OCI-LY7 (cell line): ENCODE data around the gene RNGTT. TPM values are rescaled to one million over a fixed set of nuclear protein-coding genes. Genes with fewer than 3 reads are reported as not detected.
"Not testable (repeated sequence)": the region's sequence is repeated elsewhere in the genome, so short reads cannot be mapped to it uniquely, and the experiment has no call there.

Source experiments
- BruUV-seq: library from RNA; stranded (reverse); fragments of 400-500 nt; replicated peaks from 2 replicates; lab custom pipeline; 2021; lab: Mats Ljungman, UMichigan
- CTCF ChIA-PET: fragments of 300-600 bp; sonication (Branson Sonifier 250); formaldehyde crosslinking; loops from one replicate; lab custom pipeline; 2022; ENCODE audit warnings: antibody characterized with exemption; ENCODE audit not compliant: unreplicated experiment; lab: Charles Lee
- POLR2A ChIA-PET: fragments of 300-600 bp; sonication (Branson Sonifier 250); formaldehyde crosslinking; loops from one replicate; lab custom pipeline; 2022; ENCODE audit warnings: antibody characterized with exemption; lab: Charles Lee
- DNase-seq: peaks from one replicate; pipeline ENCODE4 v3.0.0-alpha.2; 2015; ENCODE audit warnings: low spot score
- H2AFZ ChIP-seq: fragments of 200-600 bp; sonication (generic), shearing (Covaris generic); 2 replicates; pipeline ENCODE4 v1.6.1; 2014; ENCODE audit warnings: mild to moderate bottlenecking, antibody characterized with exemption, low read length, moderate library complexity
- H3K27ac ChIP-seq: fragments of 200-600 bp; sonication (generic); 2 replicates; pipeline ENCODE4 v1.5.1; 2014; ENCODE audit warnings: mixed run types, low read depth, mild to moderate bottlenecking, moderate library complexity, low read length, inconsistent platforms; ENCODE audit not compliant: poor library complexity, severe bottlenecking
- H3K36me3 ChIP-seq: fragments of 200-600 bp; sonication (generic); 2 replicates; pipeline ENCODE4 v1.6.1; 2014; ENCODE audit warnings: mild to moderate bottlenecking, antibody characterized with exemption, low read length, moderate library complexity, mixed read lengths; ENCODE audit not compliant: insufficient read depth
- H3K4me1 ChIP-seq: fragments of 200-600 bp; sonication (generic); 2 replicates; pipeline ENCODE4 v1.5.1; 2014; ENCODE audit warnings: mild to moderate bottlenecking, low read length; ENCODE audit not compliant: insufficient read depth, poor library complexity, severe bottlenecking
- H3K4me2 ChIP-seq: fragments of 200-600 bp; sonication (generic); 2 replicates; pipeline ENCODE4 v1.6.1; 2014; ENCODE audit warnings: mild to moderate bottlenecking, low read length
- H3K4me3 ChIP-seq: fragments of 200-600 bp; sonication (generic); 2 replicates; pipeline ENCODE4 v1.5.1; 2014; ENCODE audit warnings: mild to moderate bottlenecking, low read depth, low read length; ENCODE audit not compliant: poor library complexity, severe bottlenecking
- H3K79me2 ChIP-seq: fragments of 200-600 bp; sonication (generic); 2 replicates; pipeline ENCODE4 v1.6.1; 2016; ENCODE audit warnings: low read depth, mild to moderate bottlenecking, low read length, moderate library complexity, mixed read lengths; ENCODE audit not compliant: insufficient read depth
- H3K9me2 ChIP-seq: fragments of 200-600 bp; sonication (generic); 2 replicates; pipeline ENCODE4 v1.6.1; 2016; ENCODE audit warnings: mild to moderate bottlenecking, low read length, mixed read lengths; ENCODE audit not compliant: insufficient read depth
- H3K9me3 ChIP-seq: fragments of 200-600 bp; sonication (generic); 2 replicates; pipeline ENCODE4 v1.6.1; 2014; ENCODE audit warnings: mild to moderate bottlenecking, mixed run types, low read length, mixed read lengths
- H4K20me1 ChIP-seq: fragments of 200-600 bp; sonication (generic); 2 replicates; pipeline ENCODE4 v1.6.1; 2014; ENCODE audit warnings: mild to moderate bottlenecking, antibody characterized with exemption, low read length, moderate library complexity, mixed read lengths; ENCODE audit not compliant: insufficient read depth
- CTCF ChIP-seq: fragments of 200-600 bp; sonication (generic); conservative IDR thresholded peaks from 2 replicates; pipeline ENCODE4 v1.5.1; 2014; ENCODE audit warnings: mild to moderate bottlenecking, antibody characterized with exemption, low read length, moderate library complexity, mixed read lengths
- EZH2phosphoT487 ChIP-seq: fragments of 200-600 bp; sonication (generic); IDR thresholded peaks from 2 replicates; pipeline ENCODE4 v1.6.1; 2018; ENCODE audit warnings: low read depth, borderline replicate concordance, mild to moderate bottlenecking, mixed run types, antibody characterized with exemption, low read length, moderate library complexity, mixed read lengths
- intact Hi-C: fragments of 100-400 bp; cut with micrococcal nuclease; formaldehyde crosslinking; loops from one replicate; pipeline ENCODE4 v1.10.0; 2022; ENCODE audit not compliant: unreplicated experiment
- total RNA-seq, 2 experiments: library from RNA; depleted of rRNA in 1 of 2; stranded (reverse); fragments of >200 nt in 1 of 2; shearing (Covaris generic) in 1 of 2; gene quantifications; 2 replicates each; pipeline ENCODE4 v1.2.3, GENCODE V29; 2014 to 2022

The RNGTT gene
- total RNA-seq, 2 experiments from 2014 or later: 38.2 to 41.7 TPM

- BruUV-seq: no TSS peak
- peaks cover 12% of the 10 kb centered on the region for H3K36me3 ChIP-seq
- H2AFZ ChIP-seq: no peak overlapping the region
- no peaks in the 10 kb centered on the region for H3K9me2 ChIP-seq
- intact Hi-C loops: no loop called here
- TF ChIP-seq CTCF: no peak
- no peak for TF ChIP-seq EZH2phosphoT487
- H4K20me1 ChIP-seq: no peaks in the 10 kb centered on the region
- CTCF ChIA-PET: no interaction called here
- peaks cover 10% of the 10 kb centered on the region for H3K4me1 ChIP-seq
- POLR2A ChIA-PET: interaction anchor here (1.3 to 1.5 kb wide), 2 partner anchors 11 to 20 kb away, joined by 5 read pairs; no protein-coding TSS in a partner anchor
- H3K9me3 ChIP-seq: no peaks in the 10 kb centered on the region
- H3K27ac ChIP-seq: no peak overlapping the region
- peaks cover 33% of the 10 kb centered on the region; the same call in 1 of the 2 replicates for H3K79me2 ChIP-seq
- H3K4me2 ChIP-seq: no peak overlapping the region
- DNase-seq: no peak
- H3K4me3 ChIP-seq: no peak overlapping the region
Measured at GRCh38 chr6:88910922-88911778, 52.3 kb downstream of the RNGTT start.

DNA sequence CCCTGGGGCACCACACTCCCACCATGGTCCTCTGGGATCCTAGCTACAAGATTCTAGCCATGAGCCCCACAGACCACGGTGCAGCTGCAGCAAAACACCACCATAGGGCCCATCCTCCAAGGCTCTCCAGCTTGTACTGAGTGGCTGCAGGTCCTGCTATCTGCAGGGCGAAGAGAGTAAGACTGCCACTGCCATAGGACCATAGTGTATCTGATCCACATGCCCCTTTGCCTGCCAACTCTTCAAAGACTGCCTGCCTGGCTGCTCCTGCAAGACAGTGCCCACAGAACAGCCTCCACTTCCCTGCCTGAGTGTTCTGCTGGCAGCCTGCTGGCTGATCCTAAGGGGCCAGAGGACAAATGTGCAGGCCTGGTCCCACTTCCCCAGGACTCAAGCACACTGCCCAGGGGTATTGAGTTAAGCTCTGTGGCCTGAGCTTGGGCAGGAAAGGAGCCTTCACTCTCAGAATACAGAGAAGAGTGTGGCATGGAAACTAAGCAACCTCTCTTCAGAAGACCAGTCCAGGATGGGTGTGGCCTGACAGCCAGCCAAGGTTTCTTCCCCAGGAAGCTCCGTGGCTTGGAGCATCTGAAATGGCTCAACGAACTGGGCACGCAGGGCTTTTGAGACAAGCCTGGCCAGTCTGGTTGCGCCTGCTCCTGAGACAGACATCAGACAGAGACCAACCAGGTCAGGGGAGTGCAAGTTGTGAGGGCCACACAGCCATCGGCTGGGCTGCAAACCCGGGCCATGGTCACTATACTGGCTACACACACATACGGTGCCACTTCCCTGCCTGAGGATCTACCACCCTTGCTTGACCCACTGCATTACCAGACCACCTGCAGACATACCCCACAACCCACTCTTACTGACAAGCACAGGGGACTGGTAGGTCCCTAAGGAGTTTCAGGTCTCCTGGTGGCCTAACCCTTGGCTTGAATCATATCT lies 54.5 kb downstream of the RNGTT start:
- Histone ChIP-seq H3K9me2 (no peaks in the 10 kb centered on the region), H3K4me2 (no peak overlapping the region), H3K9me3 (no peaks in the 10 kb centered on the region), H3K36me3 (peaks cover 23% of the 10 kb centered on the region), H3K79me2 (peaks cover 29% of the 10 kb centered on the region; the same call in 1 of the 2 replicates), H3K4me1 (peaks cover 10% of the 10 kb centered on the region), H4K20me1 (no peaks in the 10 kb centered on the region), H3K4me3 (no peak overlapping the region), H3K27ac (no peak overlapping the region), H2AFZ (no peak overlapping the region)
- BruUV-seq: no TSS peak
- DNase-seq: no peak
- intact Hi-C loops: no loop called here
- POLR2A ChIA-PET: interaction anchor here (0.6 to 3.6 kb wide), 4 partner anchors 10 to 134 kb away, joined by 3 to 17 read pairs (median 7); no protein-coding TSS in a partner anchor
- CTCF ChIA-PET: interaction anchor here (1.0 kb wide), 1 partner anchor 11 kb away, joined by 4 read pairs; no protein-coding TSS in a partner anchor
- no peak for TF ChIP-seq CTCF
- no peak for TF ChIP-seq EZH2phosphoT487

GRCh38 chr6:88907148-88907547 lies 56.3 kb downstream of the RNGTT start:
- intact Hi-C loops, H3K4me1 ChIP-seq, H3K4me2 ChIP-seq, BruUV-seq, H4K20me1 ChIP-seq, H2AFZ ChIP-seq, H3K9me3 ChIP-seq, DNase-seq, H3K4me3 ChIP-seq, H3K27ac ChIP-seq, H3K9me2 ChIP-seq: not testable (repeated sequence)
- CTCF ChIA-PET: interaction anchor here (1.0 kb wide), 1 partner anchor 12 kb away, joined by 3 read pairs; no protein-coding TSS in a partner anchor
- Histone ChIP-seq H3K36me3 (peaks cover 38% of the 10 kb centered on the region), H3K79me2 (peaks cover 23% of the 10 kb centered on the region; the same call in 1 of the 2 replicates)
- POLR2A ChIA-PET: interaction anchor here (0.6 to 3.6 kb wide), 9 partner anchors 9 to 1530 kb away, joined by 3 to 17 read pairs (median 4); no protein-coding TSS in a partner anchor
